K562 (cell line): ENCODE results near the gene CAGE1. TPM values are rescaled to one million over a fixed set of nuclear protein-coding genes. Genes with fewer than 3 reads are reported as not detected.

ENCODE experiments used
- BACH1 ChIP-seq: fragments of 200-800 bp; sonication (Bioruptor generic); IDR thresholded peaks from 2 replicates; pipeline ENCODE4 v1.6.1; 2016; ENCODE audit warnings: missing genetic modification characterization, missing compliant biosample characterization
- CAMTA2 ChIP-seq: fragments of 250-450 bp; sonication (Bioruptor Pico); conservative IDR thresholded peaks from 2 replicates; pipeline ENCODE4 v1.5.1; 2022
- FOXA3 ChIP-seq, 2 experiments: fragments of 450-650 bp in 1 of 2; sonication (generic) in 1 of 2; formaldehyde crosslinking; IDR thresholded peaks in 1 of 2; conservative IDR thresholded peaks in 1 of 2; 2 replicates each; pipeline versions ENCODE4 v1.4.0 to v1.8.0; 2020 to 2022; ENCODE audit warnings: mild to moderate bottlenecking in 2 of 2, missing genetic modification reagents in 1 of 2
- HDAC2 ChIP-seq: fragments of 450-650 bp; IDR thresholded peaks from 2 replicates; pipeline ENCODE4 v1.6.1; 2016; ENCODE audit warnings: mild to moderate bottlenecking
- HDGF ChIP-seq: fragments of 450-650 bp; IDR thresholded peaks from 2 replicates; pipeline ENCODE4 v1.6.1; 2016
- NBN ChIP-seq: fragments of 450-650 bp; IDR thresholded peaks from 2 replicates; pipeline ENCODE4 v1.6.1; 2016; ENCODE audit warnings: low read depth, mild to moderate bottlenecking
- PATZ1 ChIP-seq: fragments of 250-450 bp; sonication (Bioruptor Pico); IDR thresholded peaks from 2 replicates; pipeline ENCODE4 v1.5.0; 2020; ENCODE audit warnings: mild to moderate bottlenecking, borderline replicate concordance
- POLR2H ChIP-seq: IDR thresholded peaks from 2 replicates; pipeline ENCODE4 v1.6.1; 2016; ENCODE audit warnings: missing genetic modification characterization, low read depth, mild to moderate bottlenecking, control low read depth, missing compliant biosample characterization, moderate library complexity
- POLR3A ChIP-seq: IDR thresholded peaks from 2 replicates; pipeline ENCODE4 v1.6.1; 2011; ENCODE audit warnings: borderline replicate concordance, mild to moderate bottlenecking, moderate library complexity; ENCODE audit not compliant: insufficient read length, insufficient read depth; ENCODE audit errors: extremely low read depth
- SMARCA4 ChIP-seq: fragments of 450-650 bp; IDR thresholded peaks from 2 replicates; pipeline ENCODE4 v1.6.1; 2016
- SNRNP70 ChIP-seq: fragments of 200-400 bp; formaldehyde crosslinking; optimal IDR thresholded peaks from 2 replicates; pipeline ENCODE3; 2017; ENCODE audit warnings: low read depth, low read length
- TCF7 ChIP-seq: sonication (generic); IDR thresholded peaks from 2 replicates; pipeline ENCODE4 v1.6.1; 2016; ENCODE audit warnings: antibody characterized with exemption, borderline replicate concordance
- TRIM24 ChIP-seq, 2 experiments: fragments of 450-650 bp; IDR thresholded peaks; 2 replicates each; pipeline ENCODE4 v1.6.1; 2016
- ZNF212 ChIP-seq: fragments of 450-650 bp; formaldehyde crosslinking; IDR thresholded peaks from 2 replicates; pipeline ENCODE4 v1.4.0; 2020; ENCODE audit warnings: mild to moderate bottlenecking
- ZNF717 ChIP-seq: fragments of 250-450 bp; sonication (Bioruptor Pico); IDR thresholded peaks from 2 replicates; pipeline ENCODE4 v1.5.0; 2021
- ZNF75A ChIP-seq: fragments of 450-650 bp; formaldehyde crosslinking; IDR thresholded peaks from 2 replicates; pipeline ENCODE4 v1.4.0; 2020; ENCODE audit warnings: mild to moderate bottlenecking
- polyA plus RNA-seq, 8 experiments: library from polyadenylated mRNA; depleted of rRNA in 4 of 8; stranded (reverse) in 5 of 8; unstranded in 3 of 8; fragments of >200 nt; fragmentation: Nextera tagmentation in 2 of 8; fragmentation: Illumina TruSeq in 1 of 8; extraction: Ambion mirVana in 2 of 8; extraction: Trizol in 1 of 8; gene quantifications; 2 replicates each; pipeline versions ENCODE4 v1.2.1 to v1.2.3, GENCODE V29; 2011 to 2014; ENCODE audit warnings: inconsistent platforms in 1 of 8, missing spikeins in 1 of 8
- total RNA-seq, 7 experiments: library from RNA; depleted of rRNA in 6 of 7; stranded (reverse); fragments of >200 nt in 6 of 7; fragmentation: Illumina TruSeq in 2 of 7; extraction: Trizol in 2 of 7; gene quantifications; 2 replicates each; pipeline versions ENCODE4 v1.2.1 to v1.2.3, GENCODE V29; 2011 to 2021; ENCODE audit warnings: low replicate concordance in 1 of 7
- TF ChIP-seq, protein P1 (sequence below): sonication (generic); formaldehyde crosslinking; IDR thresholded peaks from 2 replicates; pipeline ENCODE4 v1.8.0; 2022; ENCODE audit warnings: missing genetic modification reagents, mild to moderate bottlenecking, borderline replicate concordance
- TF ChIP-seq, protein P2 (sequence below): fragments of 450-650 bp; formaldehyde crosslinking; IDR thresholded peaks from 2 replicates; pipeline ENCODE4 v1.4.0; 2022; ENCODE audit warnings: missing genetic modification characterization
- TF ChIP-seq, protein P3 (sequence below): sonication (generic); formaldehyde crosslinking; IDR thresholded peaks from 2 replicates; pipeline ENCODE4 v1.8.1; 2023; ENCODE audit warnings: mild to moderate bottlenecking, missing genetic modification reagents

The CAGE1 gene
- total and polyA plus RNA-seq, 9 of the 15 experiments (the other 6 are each of a cell fraction or from before 2014, with no cell fraction given) = 0.13 to 0.33 (median 0.18) TPM; not detected in 4

GRCh38 chr6:7311917-7312615, 77.5 kb downstream of the CAGE1 start (continued):
- TF ChIP-seq PATZ1 (CRISPR knock-in tag) (no peak), HDGF (0 out of 2 replicates have a peak, but pooled peaks have one; percentile 80), SNRNP70 (no peak), POLR2H (tag) (0 out of 2 replicates have a peak, but pooled peaks have one; percentile 27), CAMTA2 (CRISPR knock-in tag) (no peak), HDAC2 (peak; percentile 85), BACH1 (tag) (no peak), TCF7 (no peak), ZNF212 (no peak), ZNF75A (CRISPR knock-in tag) (no peak), POLR3A (no peak), NBN (0 out of 2 replicates have a peak, but pooled peaks have one; percentile 19), ZNF717 (CRISPR knock-in tag) (no peak), FOXA3 (CRISPR knock-in tag; conservative IDR thresholded peaks at IDR 0.05 in 1 of 2, IDR thresholded peaks at IDR 0.05 in 1 of 2) (no peak), SMARCA4 (no peak), TRIM24 (IDR thresholded peaks at IDR 0.05) (no peak)
- TF ChIP-seq, protein P1, sequence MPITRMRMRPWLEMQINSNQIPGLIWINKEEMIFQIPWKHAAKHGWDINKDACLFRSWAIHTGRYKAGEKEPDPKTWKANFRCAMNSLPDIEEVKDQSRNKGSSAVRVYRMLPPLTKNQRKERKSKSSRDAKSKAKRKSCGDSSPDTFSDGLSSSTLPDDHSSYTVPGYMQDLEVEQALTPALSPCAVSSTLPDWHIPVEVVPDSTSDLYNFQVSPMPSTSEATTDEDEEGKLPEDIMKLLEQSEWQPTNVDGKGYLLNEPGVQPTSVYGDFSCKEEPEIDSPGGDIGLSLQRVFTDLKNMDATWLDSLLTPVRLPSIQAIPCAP (CRISPR knock-in tag) = no peak
- TF ChIP-seq, protein P2, sequence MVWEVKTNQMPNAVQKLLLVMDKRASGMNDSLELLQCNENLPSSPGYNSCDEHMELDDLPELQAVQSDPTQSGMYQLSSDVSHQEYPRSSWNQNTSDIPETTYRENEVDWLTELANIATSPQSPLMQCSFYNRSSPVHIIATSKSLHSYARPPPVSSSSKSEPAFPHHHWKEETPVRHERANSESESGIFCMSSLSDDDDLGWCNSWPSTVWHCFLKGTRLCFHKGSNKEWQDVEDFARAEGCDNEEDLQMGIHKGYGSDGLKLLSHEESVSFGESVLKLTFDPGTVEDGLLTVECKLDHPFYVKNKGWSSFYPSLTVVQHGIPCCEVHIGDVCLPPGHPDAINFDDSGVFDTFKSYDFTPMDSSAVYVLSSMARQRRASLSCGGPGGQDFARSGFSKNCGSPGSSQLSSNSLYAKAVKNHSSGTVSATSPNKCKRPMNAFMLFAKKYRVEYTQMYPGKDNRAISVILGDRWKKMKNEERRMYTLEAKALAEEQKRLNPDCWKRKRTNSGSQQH (CRISPR knock-in tag) = peak; percentile 99
- TF ChIP-seq, protein P3, sequence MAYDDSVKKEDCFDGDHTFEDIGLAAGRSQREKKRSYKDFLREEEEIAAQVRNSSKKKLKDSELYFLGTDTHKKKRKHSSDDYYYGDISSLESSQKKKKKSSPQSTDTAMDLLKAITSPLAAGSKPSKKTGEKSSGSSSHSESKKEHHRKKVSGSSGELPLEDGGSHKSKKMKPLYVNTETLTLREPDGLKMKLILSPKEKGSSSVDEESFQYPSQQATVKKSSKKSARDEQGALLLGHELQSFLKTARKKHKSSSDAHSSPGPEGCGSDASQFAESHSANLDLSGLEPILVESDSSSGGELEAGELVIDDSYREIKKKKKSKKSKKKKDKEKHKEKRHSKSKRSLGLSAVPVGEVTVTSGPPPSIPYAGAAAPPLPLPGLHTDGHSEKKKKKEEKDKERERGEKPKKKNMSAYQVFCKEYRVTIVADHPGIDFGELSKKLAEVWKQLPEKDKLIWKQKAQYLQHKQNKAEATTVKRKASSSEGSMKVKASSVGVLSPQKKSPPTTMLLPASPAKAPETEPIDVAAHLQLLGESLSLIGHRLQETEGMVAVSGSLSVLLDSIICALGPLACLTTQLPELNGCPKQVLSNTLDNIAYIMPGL (CRISPR knock-in tag) = no peak
